ENCODE measurements around the gene CSAD. TPM values are rescaled to one million over a fixed set of nuclear protein-coding genes. Genes with fewer than 3 reads are reported as not detected.

The CSAD gene, protein sequence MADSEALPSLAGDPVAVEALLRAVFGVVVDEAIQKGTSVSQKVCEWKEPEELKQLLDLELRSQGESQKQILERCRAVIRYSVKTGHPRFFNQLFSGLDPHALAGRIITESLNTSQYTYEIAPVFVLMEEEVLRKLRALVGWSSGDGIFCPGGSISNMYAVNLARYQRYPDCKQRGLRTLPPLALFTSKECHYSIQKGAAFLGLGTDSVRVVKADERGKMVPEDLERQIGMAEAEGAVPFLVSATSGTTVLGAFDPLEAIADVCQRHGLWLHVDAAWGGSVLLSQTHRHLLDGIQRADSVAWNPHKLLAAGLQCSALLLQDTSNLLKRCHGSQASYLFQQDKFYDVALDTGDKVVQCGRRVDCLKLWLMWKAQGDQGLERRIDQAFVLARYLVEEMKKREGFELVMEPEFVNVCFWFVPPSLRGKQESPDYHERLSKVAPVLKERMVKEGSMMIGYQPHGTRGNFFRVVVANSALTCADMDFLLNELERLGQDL
- total RNA-seq (10 to 100 TPM; 34.1 to 76.3 (median 69.1) TPM), polyA plus RNA-seq (1 to 10 TPM; 1.3 to 2.1 TPM), total RNA-seq (39.6 reads per million, percentile 66 among the genes with 10 or more reads in this experiment)

DNA sequence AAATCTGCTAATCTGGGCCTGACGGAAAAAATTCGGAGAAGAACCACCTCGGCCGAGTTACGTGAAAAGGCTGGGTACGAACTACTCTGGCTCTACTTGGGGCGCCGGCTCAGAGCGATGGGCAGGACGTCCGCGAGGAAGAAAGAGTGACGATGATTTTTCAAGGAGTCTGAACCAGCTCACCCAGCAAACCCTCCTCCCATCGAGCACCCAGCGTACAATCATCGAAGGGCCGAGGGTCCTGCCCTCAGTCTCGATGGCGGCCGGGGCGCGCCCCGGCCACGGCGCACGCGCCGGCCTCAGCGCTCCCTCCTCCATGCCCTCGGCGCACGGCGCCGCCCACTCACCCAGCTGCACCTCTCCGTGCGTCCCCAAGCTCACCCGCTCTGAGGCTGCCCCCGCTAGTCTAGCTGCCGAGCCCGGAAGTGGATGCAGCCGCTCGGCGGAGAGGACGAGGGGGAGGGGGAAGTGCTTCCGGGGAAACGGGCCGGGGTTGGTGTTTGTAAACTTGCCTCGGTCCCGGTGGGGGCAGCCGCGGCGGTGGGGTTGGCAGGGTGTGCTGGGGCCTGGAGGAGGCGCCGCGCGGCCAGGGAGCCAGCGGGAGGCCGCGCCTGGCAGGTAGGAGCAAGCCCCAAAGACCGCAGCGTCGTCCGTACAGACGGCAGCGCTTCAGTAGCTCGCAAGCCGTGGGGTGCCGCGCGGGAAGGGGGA, at the start of gene CSAD, which contains the start of gene ZNF740:
Gene CSAD (minus strand): TSS at position 706 of the 711 bp plus-strand sequence. CDS start 7,455 bp downstream, outside the sequence.
Gene ZNF740 (plus strand): TSS at position 503 of the 711 bp plus-strand sequence. CDS start 1,262 bp downstream, outside the sequence.
- peaks cover 44 to 57% (median 52%) of the 10 kb centered on the region in 7 donors for H3K4me1 Mint-ChIP-seq
- Histone ChIP-seq H3K27ac (ENCODE audit: low read depth, low read length) (peak within 1 kb of the TSS; percentile 92), H3K27me3 (ENCODE audit: control insufficient read depth in 2 of 2, insufficient read depth in 2 of 2, low read length in 2 of 2) (no peaks in the 10 kb centered on the region), H3K36me3 (ENCODE audit: control insufficient read depth in 2 of 3, insufficient read depth in 3 of 3, low read length in 3 of 3) (peaks cover 11 to 35% (median 15%) of the 10 kb centered on the region in 3 experiments), H3K4me1 (ENCODE audit: control insufficient read depth in 2 of 2, insufficient read depth in 2 of 2, low read length in 2 of 2) (peaks cover 30 to 46% of the 10 kb centered on the region in 2 donors), H3K9me3 (ENCODE audit: control insufficient read depth in 2 of 3, low read length in 3 of 3) (no peaks in the 10 kb centered on the region), H3K4me3 (ENCODE audit: low read length) (peak within 1 kb of the TSS; percentile 89)
- H3K27ac Mint-ChIP-seq, result peak within 1 kb of the TSS; percentile 93 to 98 (median 97)
- H3K27me3 Mint-ChIP-seq, result no peaks in the 10 kb centered on the region
- POLR2A ChIA-PET, result interaction anchor here (0.7 to 12.2 kb wide), 24 partner anchors 11 to 570 kb away, joined by 3 to 217 read pairs (median 6); partner anchors contain the start of genes ESPL1, ITGB7, MYG1 and PFDN5
- DNase-seq (peak; percentile 86 to 98 (median 97)), ATAC-seq (peak; percentile 98)
- H3K9me3 Mint-ChIP-seq, result peaks cover 0 to 3% (median 0%) of the 10 kb centered on the region in 11 donors
- CTCF ChIA-PET, result interaction anchor here (0.6 to 3.6 kb wide), 12 partner anchors 10 to 331 kb away, joined by 3 to 26 read pairs (median 4); partner anchors contain the start of gene MYG1
- peak within 1 kb of the TSS; percentile 84 to 98 (median 92) for H3K4me3 Mint-ChIP-seq
- peaks cover 7 to 32% (median 22%) of the 10 kb centered on the region in 5 donors for H3K36me3 Mint-ChIP-seq
- intact Hi-C loops (cut with micrococcal nuclease), result loop anchor here (1.0 to 5.0 kb wide), 23 partner anchors 10 to 321 kb away; partner anchors contain the start of genes AAAS (in 2 of the 2), EIF4B (in 2 of the 2), ESPL1 (in 2 of the 2) and MYG1 (in 2 of the 2)

DNA sequence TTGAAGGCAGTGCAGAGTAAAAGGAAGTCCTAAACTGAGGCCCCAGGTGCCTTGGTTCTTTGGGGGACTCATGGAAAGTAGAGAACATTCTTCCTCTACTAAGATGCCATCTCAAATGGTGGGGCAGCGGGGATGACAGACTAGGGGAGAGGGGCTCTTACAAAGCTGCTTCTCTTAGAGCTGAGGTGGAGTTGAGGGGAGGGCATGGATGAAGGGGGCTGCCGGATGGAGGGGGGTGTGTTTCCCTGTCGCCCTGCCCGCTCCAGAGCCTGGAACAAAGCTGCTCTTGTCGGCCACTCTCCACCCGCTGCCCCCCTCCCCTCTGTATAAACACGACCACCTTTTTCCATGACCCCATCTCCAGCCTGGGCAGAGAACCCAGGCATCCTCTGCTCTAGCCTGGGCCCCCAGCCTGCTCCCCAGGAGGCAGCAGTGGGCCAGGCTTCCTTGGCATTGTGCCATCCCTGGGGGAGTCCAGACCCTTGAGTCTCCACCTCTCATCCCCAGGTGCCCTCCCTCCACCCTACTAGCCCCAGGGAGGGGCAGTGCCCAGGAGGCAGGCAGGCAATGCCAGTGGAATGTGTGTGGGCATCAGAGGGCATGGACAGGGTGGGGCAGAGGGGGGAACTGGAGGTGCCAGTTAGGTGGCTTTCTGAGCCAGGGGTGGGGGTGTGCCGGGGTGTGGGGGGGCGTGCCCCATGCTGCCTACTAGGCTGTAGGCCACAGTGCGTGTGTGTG, 49.6 kb upstream of the CSAD start:
- ChIA-PET POLR2A (interaction anchor here (2.5 kb wide), 1 partner anchor 21 kb away, joined by 13 read pairs; no protein-coding TSS in a partner anchor), CTCF (no interaction called here)
- no peak overlapping the region for H3K4me3 ChIP-seq (ENCODE audit: low read length)
- peak overlapping the region in 8 of 9 donors; percentile 10 to 82 (median 61) for H3K27ac Mint-ChIP-seq
- no peaks in the 10 kb centered on the region for H3K9me3 Mint-ChIP-seq
- no peaks in the 10 kb centered on the region for H3K27me3 Mint-ChIP-seq
- no peaks in the 10 kb centered on the region for H3K27me3 ChIP-seq (ENCODE audit: control insufficient read depth in 2 of 2, insufficient read depth in 2 of 2, low read length in 2 of 2)
- H3K4me1 Mint-ChIP-seq, result peaks cover 27 to 73% (median 65%) of the 10 kb centered on the region in 7 donors
- intact Hi-C loops (cut with micrococcal nuclease), result no loop called here
- no peaks in the 10 kb centered on the region for H3K9me3 ChIP-seq (ENCODE audit: control insufficient read depth in 2 of 3, low read length in 3 of 3)
- H3K36me3 Mint-ChIP-seq, result peaks cover 0 to 9% (median 0%) of the 10 kb centered on the region in 5 donors
- no peak for ATAC-seq
- H3K27ac ChIP-seq (ENCODE audit: low read depth, low read length), result no peak overlapping the region
- H3K4me1 ChIP-seq (ENCODE audit: control insufficient read depth in 2 of 2, insufficient read depth in 2 of 2, low read length in 2 of 2), result peaks cover 23 to 28% of the 10 kb centered on the region in 2 donors
- peak overlapping the region in 6 of 10 donors; percentile 12 to 95 (median 40) for H3K4me3 Mint-ChIP-seq
- no peak for DNase-seq
- no peaks in the 10 kb centered on the region for H3K36me3 ChIP-seq (ENCODE audit: control insufficient read depth in 2 of 3, insufficient read depth in 3 of 3, low read length in 3 of 3)

DNA sequence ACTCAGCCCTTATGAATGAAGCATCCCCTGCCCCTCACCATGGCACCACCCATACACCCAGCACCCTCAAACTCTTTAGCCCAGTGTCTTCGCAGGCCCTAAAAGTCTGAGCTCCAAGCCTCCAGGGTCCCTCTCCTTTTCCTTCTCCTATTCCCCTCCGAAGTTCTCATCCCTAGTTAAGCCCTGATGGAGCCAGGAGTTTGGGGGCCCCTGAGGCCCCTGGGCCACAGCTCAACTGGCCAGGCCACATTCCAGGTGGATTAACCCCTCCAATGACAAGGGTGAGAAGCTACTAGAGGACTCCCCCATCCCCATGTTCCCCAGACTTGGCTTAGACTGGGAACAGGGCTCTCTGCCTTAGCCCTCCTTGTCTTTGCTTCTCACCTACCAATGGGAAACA, 48.7 kb upstream of the CSAD start:
- intact Hi-C loops (cut with micrococcal nuclease), result no loop called here
- Mint-ChIP-seq H3K27ac (peak overlapping the region; percentile 23 to 82 (median 74)), H3K27me3 (no peaks in the 10 kb centered on the region), H3K4me3 (peak overlapping the region in 4 of 10 donors; percentile 12 to 47 (median 25)), H3K4me1 (peaks cover 34 to 79% (median 69%) of the 10 kb centered on the region in 7 donors), H3K36me3 (peaks cover 0 to 9% (median 0%) of the 10 kb centered on the region in 5 donors), H3K9me3 (no peaks in the 10 kb centered on the region)
- H3K9me3 ChIP-seq (ENCODE audit: control insufficient read depth in 2 of 3, low read length in 3 of 3), result no peaks in the 10 kb centered on the region
- ChIA-PET POLR2A (interaction anchor here (0.6 to 2.5 kb wide), 4 partner anchors 10 to 1208 kb away, joined by 3 to 13 read pairs (median 6); no protein-coding TSS in a partner anchor), CTCF (no interaction called here)
- no peak overlapping the region for H3K27ac ChIP-seq (ENCODE audit: low read depth, low read length)
- ATAC-seq (no peak), DNase-seq (no peak)
- H3K36me3 ChIP-seq (ENCODE audit: control insufficient read depth in 2 of 3, insufficient read depth in 3 of 3, low read length in 3 of 3), result no peaks in the 10 kb centered on the region
- H3K27me3 ChIP-seq (ENCODE audit: control insufficient read depth in 2 of 2, insufficient read depth in 2 of 2, low read length in 2 of 2), result no peaks in the 10 kb centered on the region
- peaks cover 24 to 36% of the 10 kb centered on the region in 2 donors for H3K4me1 ChIP-seq (ENCODE audit: control insufficient read depth in 2 of 2, insufficient read depth in 2 of 2, low read length in 2 of 2)
- H3K4me3 ChIP-seq (ENCODE audit: low read length), result no peak overlapping the region

DNA sequence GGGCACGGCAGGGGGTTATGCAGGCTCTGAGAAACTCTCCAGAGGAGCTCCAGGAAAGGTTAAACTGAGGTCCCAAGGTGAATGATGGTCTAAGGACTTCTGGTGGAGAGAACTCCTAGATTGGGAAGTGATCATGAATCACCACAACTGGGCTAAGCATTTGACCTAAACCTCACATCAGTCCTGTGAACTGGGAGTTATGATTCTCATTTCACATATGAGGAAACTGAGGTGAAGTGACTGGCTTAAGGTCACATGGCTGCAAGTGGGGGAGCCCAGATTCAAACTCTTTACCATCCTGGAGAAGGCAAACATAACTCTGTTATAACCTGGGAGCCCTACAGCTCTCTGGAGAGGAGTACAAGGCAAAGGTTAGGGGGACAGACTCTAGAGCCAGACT, 47.1 kb upstream of the CSAD start:
- H3K9me3 Mint-ChIP-seq, result no peaks in the 10 kb centered on the region
- Histone ChIP-seq H3K27ac (ENCODE audit: low read depth, low read length) (no peak overlapping the region), H3K4me1 (ENCODE audit: control insufficient read depth in 2 of 2, insufficient read depth in 2 of 2, low read length in 2 of 2) (peaks cover 27 to 38% of the 10 kb centered on the region in 2 donors), H3K4me3 (ENCODE audit: low read length) (no peak overlapping the region), H3K27me3 (ENCODE audit: control insufficient read depth in 2 of 2, insufficient read depth in 2 of 2, low read length in 2 of 2) (no peaks in the 10 kb centered on the region), H3K36me3 (ENCODE audit: control insufficient read depth in 2 of 3, insufficient read depth in 3 of 3, low read length in 3 of 3) (no peaks in the 10 kb centered on the region), H3K9me3 (ENCODE audit: control insufficient read depth in 2 of 3, low read length in 3 of 3) (no peaks in the 10 kb centered on the region)
- no peak overlapping the region for H3K4me3 Mint-ChIP-seq
- peaks cover 0 to 9% (median 0%) of the 10 kb centered on the region in 5 donors for H3K36me3 Mint-ChIP-seq
- intact Hi-C loops (cut with micrococcal nuclease), result no loop called here
- H3K27ac Mint-ChIP-seq, result peak overlapping the region in 5 of 9 donors; percentile 20 to 78 (median 28)
- ChIA-PET CTCF (no interaction called here), POLR2A (interaction anchor here (0.6 to 2.5 kb wide), 4 partner anchors 8 to 23 kb away, joined by 4 to 13 read pairs (median 6); no protein-coding TSS in a partner anchor)
- no peaks in the 10 kb centered on the region for H3K27me3 Mint-ChIP-seq
- ATAC-seq (no peak), DNase-seq (no peak)
- H3K4me1 Mint-ChIP-seq, result peaks cover 36 to 81% (median 71%) of the 10 kb centered on the region in 7 donors

DNA sequence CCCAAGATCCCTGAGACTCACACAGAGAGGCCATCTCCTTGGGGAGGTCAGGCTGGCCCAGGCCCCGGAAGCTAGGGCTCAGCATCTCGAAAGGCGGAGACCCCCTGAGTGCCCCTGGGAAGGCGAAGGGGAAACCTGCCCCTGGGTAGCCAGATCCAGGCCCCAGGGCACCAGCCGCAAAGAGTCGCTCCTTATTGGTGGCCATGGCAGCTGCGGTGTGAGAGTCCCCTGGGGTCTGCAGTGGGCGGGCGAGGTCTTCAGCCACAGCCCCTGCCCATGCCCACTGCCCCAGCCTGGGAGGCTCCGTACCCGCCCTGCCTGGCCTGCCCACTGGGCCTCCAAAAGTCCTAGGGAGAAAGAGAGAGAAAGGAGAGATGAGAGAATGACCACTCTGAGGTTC, 46.6 kb upstream of the CSAD start:
- CTCF ChIA-PET, result no interaction called here

More for the DNA sequence above, 46.6 kb upstream of the CSAD start:
- no peak overlapping the region for H3K4me3 ChIP-seq (ENCODE audit: low read length)
- intact Hi-C loops (cut with micrococcal nuclease), result no loop called here
- H3K9me3 ChIP-seq (ENCODE audit: control insufficient read depth in 2 of 3, low read length in 3 of 3), result no peaks in the 10 kb centered on the region
- peaks cover 29 to 38% of the 10 kb centered on the region in 2 donors for H3K4me1 ChIP-seq (ENCODE audit: control insufficient read depth in 2 of 2, insufficient read depth in 2 of 2, low read length in 2 of 2)
- Mint-ChIP-seq H3K4me1 (peaks cover 34 to 81% (median 71%) of the 10 kb centered on the region in 7 donors), H3K27me3 (no peaks in the 10 kb centered on the region), H3K36me3 (peaks cover 0 to 9% (median 0%) of the 10 kb centered on the region in 5 donors), H3K4me3 (peak overlapping the region in 3 of 10 donors; percentile 44 to 60 (median 48)), H3K27ac (peak overlapping the region in 5 of 9 donors; percentile 10 to 78 (median 34)), H3K9me3 (no peaks in the 10 kb centered on the region)
- DNase-seq (no peak), ATAC-seq (no peak)
- POLR2A ChIA-PET, result interaction anchor here (0.6 to 2.3 kb wide), 3 partner anchors 8 to 22 kb away, joined by 4 to 8 read pairs (median 5); no protein-coding TSS in a partner anchor
- H3K27me3 ChIP-seq (ENCODE audit: control insufficient read depth in 2 of 2, insufficient read depth in 2 of 2, low read length in 2 of 2), result no peaks in the 10 kb centered on the region
- H3K36me3 ChIP-seq (ENCODE audit: control insufficient read depth in 2 of 3, insufficient read depth in 3 of 3, low read length in 3 of 3), result no peaks in the 10 kb centered on the region
- H3K27ac ChIP-seq (ENCODE audit: low read depth, low read length), result no peak overlapping the region

All from naive thymus-derived CD4-positive, alpha-beta T cell (primary cell).